OCI-LY7 (cell line): Measurements from ENCODE around the gene ABLIM1. TPM values are rescaled to one million over a fixed set of nuclear protein-coding genes. Genes with fewer than 3 reads are reported as not detected.

ENCODE experiments used
- BruUV-seq: library from RNA; stranded (reverse); fragments of 400-500 nt; replicated peaks from 2 replicates; lab custom pipeline; 2021; lab: Mats Ljungman, UMichigan
- CTCF ChIA-PET: fragments of 300-600 bp; sonication (Branson Sonifier 250); formaldehyde crosslinking; loops from one replicate; lab custom pipeline; 2022; ENCODE audit warnings: antibody characterized with exemption; ENCODE audit not compliant: unreplicated experiment; lab: Charles Lee
- POLR2A ChIA-PET: fragments of 300-600 bp; sonication (Branson Sonifier 250); formaldehyde crosslinking; loops from one replicate; lab custom pipeline; 2022; ENCODE audit warnings: antibody characterized with exemption; lab: Charles Lee
- DNase-seq: peaks from one replicate; pipeline ENCODE4 v3.0.0-alpha.2; 2015; ENCODE audit warnings: low spot score
- H2AFZ ChIP-seq: fragments of 200-600 bp; sonication (generic), shearing (Covaris generic); 2 replicates; pipeline ENCODE4 v1.6.1; 2014; ENCODE audit warnings: mild to moderate bottlenecking, antibody characterized with exemption, low read length, moderate library complexity
- H3K27ac ChIP-seq: fragments of 200-600 bp; sonication (generic); 2 replicates; pipeline ENCODE4 v1.5.1; 2014; ENCODE audit warnings: mixed run types, low read depth, mild to moderate bottlenecking, moderate library complexity, low read length, inconsistent platforms; ENCODE audit not compliant: poor library complexity, severe bottlenecking
- H3K36me3 ChIP-seq: fragments of 200-600 bp; sonication (generic); 2 replicates; pipeline ENCODE4 v1.6.1; 2014; ENCODE audit warnings: mild to moderate bottlenecking, antibody characterized with exemption, low read length, moderate library complexity, mixed read lengths; ENCODE audit not compliant: insufficient read depth
- H3K4me1 ChIP-seq: fragments of 200-600 bp; sonication (generic); 2 replicates; pipeline ENCODE4 v1.5.1; 2014; ENCODE audit warnings: mild to moderate bottlenecking, low read length; ENCODE audit not compliant: insufficient read depth, poor library complexity, severe bottlenecking
- H3K4me2 ChIP-seq: fragments of 200-600 bp; sonication (generic); 2 replicates; pipeline ENCODE4 v1.6.1; 2014; ENCODE audit warnings: mild to moderate bottlenecking, low read length
- H3K4me3 ChIP-seq: fragments of 200-600 bp; sonication (generic); 2 replicates; pipeline ENCODE4 v1.5.1; 2014; ENCODE audit warnings: mild to moderate bottlenecking, low read depth, low read length; ENCODE audit not compliant: poor library complexity, severe bottlenecking
- H3K79me2 ChIP-seq: fragments of 200-600 bp; sonication (generic); 2 replicates; pipeline ENCODE4 v1.6.1; 2016; ENCODE audit warnings: low read depth, mild to moderate bottlenecking, low read length, moderate library complexity, mixed read lengths; ENCODE audit not compliant: insufficient read depth
- H3K9me2 ChIP-seq: fragments of 200-600 bp; sonication (generic); 2 replicates; pipeline ENCODE4 v1.6.1; 2016; ENCODE audit warnings: mild to moderate bottlenecking, low read length, mixed read lengths; ENCODE audit not compliant: insufficient read depth
- H3K9me3 ChIP-seq: fragments of 200-600 bp; sonication (generic); 2 replicates; pipeline ENCODE4 v1.6.1; 2014; ENCODE audit warnings: mild to moderate bottlenecking, mixed run types, low read length, mixed read lengths
- H4K20me1 ChIP-seq: fragments of 200-600 bp; sonication (generic); 2 replicates; pipeline ENCODE4 v1.6.1; 2014; ENCODE audit warnings: mild to moderate bottlenecking, antibody characterized with exemption, low read length, moderate library complexity, mixed read lengths; ENCODE audit not compliant: insufficient read depth
- EZH2phosphoT487 ChIP-seq: fragments of 200-600 bp; sonication (generic); IDR thresholded peaks from 2 replicates; pipeline ENCODE4 v1.6.1; 2018; ENCODE audit warnings: low read depth, borderline replicate concordance, mild to moderate bottlenecking, mixed run types, antibody characterized with exemption, low read length, moderate library complexity, mixed read lengths
- intact Hi-C: fragments of 100-400 bp; cut with micrococcal nuclease; formaldehyde crosslinking; loops from one replicate; pipeline ENCODE4 v1.10.0; 2022; ENCODE audit not compliant: unreplicated experiment
- total RNA-seq, 2 experiments: library from RNA; depleted of rRNA in 1 of 2; stranded (reverse); fragments of >200 nt in 1 of 2; shearing (Covaris generic) in 1 of 2; gene quantifications; 2 replicates each; pipeline ENCODE4 v1.2.3, GENCODE V29; 2014 to 2022
- TF ChIP-seq, protein P1 (sequence below): fragments of 200-600 bp; sonication (generic); conservative IDR thresholded peaks from 2 replicates; pipeline ENCODE4 v1.5.1; 2014; ENCODE audit warnings: mild to moderate bottlenecking, antibody characterized with exemption, low read length, moderate library complexity, mixed read lengths

The ABLIM1 gene
- total RNA-seq, 2 experiments from 2014 or later: 94.2 to 268 TPM

DNA sequence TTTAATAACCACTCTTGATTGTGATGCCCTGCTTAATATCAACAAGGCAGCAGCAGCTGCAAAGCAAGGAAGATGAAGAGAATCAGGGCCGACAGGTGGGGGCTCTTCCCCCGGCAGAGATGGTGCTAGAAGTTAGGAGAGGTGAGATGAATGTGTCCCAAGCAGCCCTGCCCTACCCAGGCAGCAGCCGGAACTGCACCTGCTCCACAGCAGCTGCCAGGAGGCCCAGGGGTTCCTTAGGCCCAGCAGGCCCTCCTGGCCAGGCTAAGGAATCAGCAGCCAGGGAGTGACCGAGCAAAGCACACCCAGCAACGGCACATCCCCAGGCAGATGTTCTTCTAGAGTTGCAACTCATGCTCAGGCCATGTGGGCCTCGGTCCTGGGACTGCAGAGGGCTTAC is 271.6 kb downstream of the ABLIM1 start:
- H3K4me2 ChIP-seq: no peak overlapping the region
- CTCF ChIA-PET: interaction anchor here (1.1 kb wide), 1 partner anchor 11 kb away, joined by 4 read pairs; no protein-coding TSS in a partner anchor
- peak; percentile 8 for DNase-seq
- H3K4me3 ChIP-seq: no peak overlapping the region
- H3K79me2 ChIP-seq: no peaks in the 10 kb centered on the region
- intact Hi-C loops: no loop called here
- H3K9me3 ChIP-seq: no peaks in the 10 kb centered on the region
- no peaks in the 10 kb centered on the region for H3K9me2 ChIP-seq
- H3K27ac ChIP-seq: no peak overlapping the region
- BruUV-seq: no TSS peak
- no peaks in the 10 kb centered on the region for H4K20me1 ChIP-seq
- H3K36me3 ChIP-seq: no peaks in the 10 kb centered on the region
- H2AFZ ChIP-seq: no peak overlapping the region
- TF ChIP-seq EZH2phosphoT487: no peak
- TF ChIP-seq, protein P1, sequence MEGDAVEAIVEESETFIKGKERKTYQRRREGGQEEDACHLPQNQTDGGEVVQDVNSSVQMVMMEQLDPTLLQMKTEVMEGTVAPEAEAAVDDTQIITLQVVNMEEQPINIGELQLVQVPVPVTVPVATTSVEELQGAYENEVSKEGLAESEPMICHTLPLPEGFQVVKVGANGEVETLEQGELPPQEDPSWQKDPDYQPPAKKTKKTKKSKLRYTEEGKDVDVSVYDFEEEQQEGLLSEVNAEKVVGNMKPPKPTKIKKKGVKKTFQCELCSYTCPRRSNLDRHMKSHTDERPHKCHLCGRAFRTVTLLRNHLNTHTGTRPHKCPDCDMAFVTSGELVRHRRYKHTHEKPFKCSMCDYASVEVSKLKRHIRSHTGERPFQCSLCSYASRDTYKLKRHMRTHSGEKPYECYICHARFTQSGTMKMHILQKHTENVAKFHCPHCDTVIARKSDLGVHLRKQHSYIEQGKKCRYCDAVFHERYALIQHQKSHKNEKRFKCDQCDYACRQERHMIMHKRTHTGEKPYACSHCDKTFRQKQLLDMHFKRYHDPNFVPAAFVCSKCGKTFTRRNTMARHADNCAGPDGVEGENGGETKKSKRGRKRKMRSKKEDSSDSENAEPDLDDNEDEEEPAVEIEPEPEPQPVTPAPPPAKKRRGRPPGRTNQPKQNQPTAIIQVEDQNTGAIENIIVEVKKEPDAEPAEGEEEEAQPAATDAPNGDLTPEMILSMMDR: 0 out of 2 replicates have a peak, but pooled peaks have one; percentile 16
- POLR2A ChIA-PET: no interaction called here
- H3K4me1 ChIP-seq: no peaks in the 10 kb centered on the region

DNA sequence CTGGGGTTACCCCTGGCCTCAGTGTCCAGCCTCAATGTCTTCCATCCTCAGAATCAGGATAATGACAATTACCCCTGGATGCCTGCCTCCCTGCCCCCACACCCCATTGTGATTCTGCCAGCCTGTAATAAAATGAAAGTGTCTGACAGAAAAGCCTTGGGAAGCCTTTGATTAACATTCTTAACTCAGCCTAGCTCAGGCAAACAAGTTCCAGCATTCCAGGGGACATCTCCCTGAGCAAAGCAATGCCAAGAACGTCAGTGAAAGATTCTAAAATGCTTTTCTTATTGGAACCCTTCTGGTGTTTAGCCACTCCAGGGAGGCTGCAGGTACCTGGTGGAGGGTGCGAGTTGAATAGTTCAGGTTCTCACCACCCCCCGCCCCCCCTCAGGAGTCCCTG is 272.5 kb downstream of the ABLIM1 start:
- H4K20me1 ChIP-seq: no peaks in the 10 kb centered on the region
- no peaks in the 10 kb centered on the region for H3K9me3 ChIP-seq
- no peaks in the 10 kb centered on the region for H3K9me2 ChIP-seq
- TF ChIP-seq EZH2phosphoT487: no peak
- TF ChIP-seq, protein P1: no peak
- H3K4me3 ChIP-seq: no peak overlapping the region
- H2AFZ ChIP-seq: no peak overlapping the region
- no peaks in the 10 kb centered on the region for H3K36me3 ChIP-seq
- H3K4me2 ChIP-seq: no peak overlapping the region
- CTCF ChIA-PET: no interaction called here
- H3K27ac ChIP-seq: no peak overlapping the region
- no TSS peak for BruUV-seq
- no peaks in the 10 kb centered on the region for H3K4me1 ChIP-seq
- H3K79me2 ChIP-seq: no peaks in the 10 kb centered on the region
- intact Hi-C loops: no loop called here
- POLR2A ChIA-PET: no interaction called here
- DNase-seq: no peak

DNA sequence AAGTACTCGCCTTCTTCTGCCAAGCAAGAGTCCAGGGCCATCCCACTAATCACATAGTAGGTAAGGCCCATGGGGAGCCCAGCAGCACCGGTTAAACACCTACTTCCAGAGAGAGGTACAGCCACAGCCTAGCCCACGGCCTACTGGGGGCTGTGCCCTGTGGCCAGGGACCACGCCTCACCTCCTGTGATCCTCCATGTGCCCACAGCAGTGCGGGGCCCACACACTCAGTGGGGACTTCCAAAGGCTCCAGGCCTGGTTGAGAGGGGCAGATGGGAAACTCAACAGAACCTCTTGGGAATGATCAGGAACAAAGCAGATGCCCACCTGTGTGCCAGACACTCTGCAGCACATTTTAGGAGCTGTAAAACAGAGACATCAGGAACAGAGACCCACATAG is 273.5 kb downstream of the ABLIM1 start:
- H3K4me2 ChIP-seq: no peak overlapping the region
- no peaks in the 10 kb centered on the region for H3K9me3 ChIP-seq
- H2AFZ ChIP-seq: no peak overlapping the region
- intact Hi-C loops: no loop called here
- H3K27ac ChIP-seq: no peak overlapping the region
- CTCF ChIA-PET: no interaction called here
- H4K20me1 ChIP-seq: no peaks in the 10 kb centered on the region
- no peaks in the 10 kb centered on the region for H3K9me2 ChIP-seq
- POLR2A ChIA-PET: no interaction called here
- TF ChIP-seq, protein P1: no peak
- no peak for TF ChIP-seq EZH2phosphoT487
- no peak for DNase-seq
- no TSS peak for BruUV-seq
- H3K4me3 ChIP-seq: no peak overlapping the region
- H3K36me3 ChIP-seq: no peaks in the 10 kb centered on the region
- H3K4me1 ChIP-seq: no peaks in the 10 kb centered on the region
- H3K79me2 ChIP-seq: no peaks in the 10 kb centered on the region
